NCI-H510A (cell line): Measurements from ENCODE around the gene ALDH1L1.
A peak's percentile ranks its signal among the peaks of the same experiment; 100 is the strongest.

Source experiments
- DNase-seq: peaks from one replicate; lab custom pipeline; 2025; lab: John Stamatoyannopoulos, UW

ALDH1L1 gene

DNA sequence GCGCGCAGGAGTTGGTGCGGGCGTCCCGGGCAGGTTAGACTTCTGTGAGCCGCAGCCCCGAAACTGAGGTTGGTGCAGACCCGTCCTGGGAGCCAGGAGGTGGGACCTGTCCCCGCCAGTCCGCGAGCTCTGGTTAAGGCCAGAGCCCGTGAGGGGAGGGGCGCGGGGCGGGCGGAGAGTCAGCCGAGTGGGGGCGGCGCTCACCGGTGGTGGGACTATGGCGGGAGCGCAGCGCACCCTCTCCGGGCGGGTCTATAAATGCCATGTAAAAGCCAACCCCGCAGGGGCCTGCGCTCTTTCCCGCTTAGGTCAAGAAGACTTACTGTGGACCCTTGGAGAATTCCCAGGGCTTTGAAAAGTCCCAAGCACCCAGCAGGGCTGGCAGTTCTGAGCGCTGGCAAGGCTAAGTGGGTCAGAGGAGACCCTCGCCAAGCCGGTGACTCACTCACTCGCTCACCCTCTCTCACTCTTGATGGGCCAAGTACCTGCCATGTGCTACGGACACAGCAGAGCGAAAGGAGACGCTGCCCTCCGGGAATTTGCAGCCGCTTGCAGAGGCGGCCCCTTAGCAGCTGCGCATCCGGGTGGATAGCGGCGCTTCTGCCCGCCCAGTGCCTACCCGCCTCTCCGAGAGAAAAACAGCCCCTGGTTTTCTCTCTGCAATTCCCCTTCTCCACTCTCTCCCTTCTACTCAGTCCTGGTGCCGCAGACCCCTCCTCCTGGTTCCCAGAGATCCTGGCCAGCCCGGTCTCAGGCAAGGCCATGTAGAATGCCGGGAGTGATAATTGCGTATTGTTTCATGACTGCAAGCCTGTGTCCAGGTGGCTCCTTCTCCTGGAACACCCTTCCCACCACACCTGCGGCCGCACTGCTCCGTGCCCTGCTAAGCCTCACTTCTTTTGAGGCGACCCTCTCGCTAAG is at the start of gene ALDH1L1:
TSS of gene ALDH1L1 (minus strand) at position 110 of the 921 bp plus-strand sequence. CDS start 19,607 bp downstream, outside the sequence.
- peak; percentile 43 for DNase-seq

DNA sequence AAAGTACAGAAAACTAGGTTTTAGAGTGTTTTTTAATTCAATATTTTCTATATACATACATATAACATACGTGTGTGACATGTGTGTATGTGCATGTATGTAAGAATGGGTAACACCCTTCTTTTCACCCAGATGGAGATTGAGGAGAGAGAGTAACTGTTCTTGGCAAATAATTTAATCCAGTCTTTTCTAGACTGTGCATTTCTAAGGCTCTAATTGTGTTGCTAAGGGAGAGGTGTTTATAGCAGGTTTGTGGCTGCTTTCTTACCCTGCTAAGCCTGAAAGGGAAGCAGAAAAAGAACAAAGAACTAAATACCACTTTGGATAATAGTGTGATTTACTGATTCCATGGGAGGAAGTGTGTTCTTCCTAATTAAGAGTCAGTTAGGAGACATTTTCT is 46.0 kb upstream of the ALDH1L1 start:
- no peak for DNase-seq

DNA sequence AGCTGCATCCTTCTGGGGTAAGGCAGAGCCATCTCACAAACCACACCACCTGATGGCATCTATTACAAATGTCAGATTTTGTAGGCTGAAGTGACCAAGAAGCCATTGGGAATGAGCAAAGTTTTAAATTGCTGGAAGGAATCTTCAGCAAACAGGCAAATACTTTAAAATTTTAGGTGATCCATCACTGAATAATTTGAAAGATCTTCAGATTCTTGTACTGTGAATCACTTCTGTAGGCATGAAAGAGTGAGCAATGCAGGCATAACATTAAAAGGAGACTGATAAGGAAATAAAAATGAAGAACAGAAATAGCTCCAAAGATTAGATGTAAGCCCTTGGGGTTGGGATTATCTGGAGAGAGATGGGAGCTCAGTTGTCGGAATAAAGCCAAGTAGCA is 36.0 kb upstream of the ALDH1L1 start:
- DNase-seq: no peak

DNA sequence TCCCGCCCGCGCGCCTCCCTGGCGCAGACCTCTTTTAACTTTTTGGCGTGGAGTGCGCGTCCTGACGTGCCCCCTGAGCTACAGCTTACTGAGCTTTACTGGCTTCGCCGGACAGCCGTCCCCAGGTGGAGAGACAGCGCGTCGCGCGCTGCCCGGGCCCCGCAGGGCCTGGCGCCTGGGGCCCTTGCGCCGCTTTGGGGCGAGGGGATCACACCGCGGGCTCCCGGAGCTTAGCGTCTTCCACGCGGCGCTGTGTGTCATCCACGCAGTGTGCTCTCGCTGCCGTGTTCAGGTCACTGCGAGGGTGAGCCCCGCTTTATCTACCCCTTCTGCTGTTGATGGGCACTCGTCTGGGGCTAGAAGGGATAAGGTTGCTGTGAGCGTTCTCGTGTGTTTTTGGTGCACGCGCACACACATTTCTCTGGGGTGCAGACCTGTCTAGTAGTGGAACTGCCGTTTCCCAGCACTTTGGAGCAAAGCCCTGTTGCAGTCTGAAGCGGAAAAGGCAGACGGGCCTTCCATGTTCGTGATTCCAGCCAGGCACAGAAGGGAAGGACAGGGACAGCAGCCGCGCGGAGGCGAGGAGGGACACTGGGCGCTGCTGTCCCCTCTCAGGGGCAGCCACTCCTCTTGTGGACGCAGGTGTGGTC is 33.1 kb upstream of the ALDH1L1 start:
- DNase-seq: no peak

DNA sequence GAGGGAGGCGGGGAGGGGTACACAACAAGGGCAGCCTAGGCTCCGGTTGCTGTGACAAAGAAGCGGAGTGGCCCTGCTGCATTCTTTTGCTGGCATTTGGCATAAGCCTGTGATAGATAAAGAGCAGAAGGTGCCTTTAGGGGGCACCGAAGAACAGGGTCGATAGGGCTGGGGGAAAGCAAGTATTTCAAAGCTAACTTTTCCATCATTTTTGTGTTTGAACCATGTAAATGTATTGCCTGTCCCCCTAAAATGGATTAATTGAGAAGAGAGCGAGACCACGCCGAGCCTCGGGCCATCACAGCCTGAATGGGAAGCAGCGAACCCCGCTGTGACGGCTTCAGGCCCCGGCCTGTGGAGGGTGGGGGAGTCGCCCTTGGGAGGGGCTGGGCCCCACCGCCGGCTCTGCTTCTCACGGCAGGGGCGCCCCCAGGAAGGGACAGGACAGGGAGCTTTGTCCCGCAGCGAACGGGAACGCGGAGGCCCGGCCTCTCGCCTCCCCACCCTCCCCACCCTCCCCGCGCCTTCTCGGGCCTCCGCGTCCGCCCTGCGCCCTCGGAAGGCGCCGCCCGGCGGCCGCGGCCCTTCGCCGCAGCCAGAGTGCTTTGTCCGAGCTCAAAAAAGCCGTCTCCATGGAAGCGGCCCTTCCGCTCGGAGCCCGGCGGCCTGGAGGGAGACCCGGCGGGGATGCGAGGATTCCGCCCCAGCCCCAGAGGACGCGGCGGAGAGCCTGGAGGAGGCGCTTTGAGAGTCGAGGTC is 32.4 kb upstream of the ALDH1L1 start:
- DNase-seq: no peak

DNA sequence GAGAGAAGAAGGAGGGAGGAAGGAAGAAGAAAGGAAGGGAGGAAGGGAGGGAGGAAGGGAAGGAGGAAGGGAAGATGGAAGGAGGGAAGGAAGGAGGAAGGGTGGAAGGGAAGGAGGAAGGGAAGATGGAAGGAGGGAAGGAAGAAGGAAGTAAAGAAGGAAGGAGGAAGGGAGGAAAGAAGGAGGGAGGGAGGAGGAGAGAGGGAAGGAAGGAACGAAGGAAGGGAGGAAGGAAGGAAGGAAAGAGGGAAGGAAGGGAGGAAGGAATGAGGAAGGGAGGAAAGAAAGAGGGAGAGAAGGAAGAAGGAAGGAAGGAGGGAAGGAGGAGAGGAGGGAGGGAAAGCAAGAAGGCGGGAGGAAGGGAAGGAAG is 31.8 kb upstream of the ALDH1L1 start:
- no peak for DNase-seq

DNA sequence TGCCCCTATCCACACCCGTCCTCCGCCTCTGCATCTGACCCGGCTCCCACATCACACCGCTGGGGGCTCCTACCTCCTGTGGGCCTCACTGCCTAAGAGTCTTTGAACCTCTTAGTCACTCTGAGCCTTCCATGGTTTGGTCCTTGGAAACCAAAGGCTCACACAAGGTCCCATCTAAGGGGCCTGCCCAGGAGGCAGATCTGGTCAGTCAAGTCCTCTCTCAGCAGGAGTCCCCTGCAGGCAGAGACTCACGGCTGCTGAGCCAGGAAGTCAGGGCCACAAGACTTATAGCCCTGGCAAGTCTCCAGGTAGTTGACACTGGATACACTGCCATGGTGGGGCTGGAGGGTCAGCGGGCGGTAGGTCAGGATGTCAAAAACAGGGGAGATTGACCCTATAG is 31.2 kb upstream of the ALDH1L1 start:
- no peak for DNase-seq

DNA sequence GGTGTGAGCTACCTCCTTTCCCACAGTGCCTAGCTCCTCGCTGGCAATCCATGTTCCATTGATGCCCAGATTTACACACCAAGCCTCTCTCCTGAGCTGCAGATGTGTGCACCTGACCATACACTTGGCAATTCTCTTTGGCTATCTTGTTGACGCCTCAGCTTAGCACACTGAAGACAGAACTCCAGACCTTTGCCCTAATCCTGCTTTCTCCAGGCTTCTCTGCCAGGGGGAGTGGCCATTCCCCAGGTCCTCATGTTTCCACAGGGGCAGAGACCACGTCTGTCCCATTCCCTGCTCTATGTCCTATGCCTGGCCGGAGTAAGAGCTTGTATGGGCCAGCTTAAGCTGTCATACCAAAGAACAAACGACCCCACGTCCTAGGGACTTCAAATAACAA is 30.2 kb upstream of the ALDH1L1 start:
- no peak for DNase-seq

DNA sequence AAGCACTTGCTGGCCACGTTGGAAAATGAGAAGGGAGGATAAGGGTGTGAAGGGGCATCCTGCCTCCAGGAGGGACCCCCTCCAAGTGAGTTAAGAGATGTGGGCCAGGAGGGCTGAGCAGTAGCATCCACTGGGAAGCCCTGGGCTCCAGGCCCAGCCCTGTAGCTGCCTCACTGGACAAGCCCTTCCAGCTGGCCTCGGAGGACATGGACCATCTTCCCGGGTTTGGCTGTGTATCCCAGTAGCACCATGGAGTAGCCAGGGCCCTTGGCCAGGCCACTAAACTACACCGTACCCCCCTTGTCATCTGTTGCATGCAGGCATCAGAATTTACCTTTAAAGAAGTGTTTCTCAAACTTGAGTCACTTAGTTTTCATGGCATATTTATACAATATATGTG is 29.4 kb upstream of the ALDH1L1 start:
- DNase-seq: no peak

DNA sequence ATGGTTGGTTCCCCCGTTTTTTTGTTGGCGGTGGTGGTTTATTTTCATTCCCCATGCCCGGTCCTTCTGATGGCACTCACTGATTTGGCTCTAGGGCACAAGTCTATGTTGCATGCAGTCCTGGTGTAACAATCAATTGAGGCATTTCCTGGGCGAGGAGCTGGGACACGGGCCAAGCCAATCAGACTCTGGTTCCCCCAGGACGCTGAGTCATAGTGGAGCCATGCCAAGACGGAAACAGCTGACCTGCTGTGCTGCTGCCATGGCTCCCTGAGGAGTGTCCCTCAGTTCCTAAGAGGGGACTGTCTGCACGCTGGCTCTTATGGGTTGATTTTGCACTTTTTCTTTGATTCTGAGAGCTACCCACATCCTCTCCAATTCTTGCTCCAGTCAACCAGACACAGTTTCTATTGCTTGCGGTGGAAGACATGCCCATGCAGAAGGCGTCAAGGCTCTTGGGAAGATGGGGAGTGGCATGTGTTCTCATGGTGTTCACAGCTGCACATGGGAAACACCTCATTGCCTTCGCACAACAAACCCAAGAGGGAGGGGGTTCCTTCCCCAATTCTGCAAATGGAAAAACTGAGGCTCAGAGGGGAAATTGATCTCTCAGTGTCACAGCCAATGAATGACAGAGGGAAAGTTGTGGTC is 28.3 kb upstream of the ALDH1L1 start:
- DNase-seq: no peak

DNA sequence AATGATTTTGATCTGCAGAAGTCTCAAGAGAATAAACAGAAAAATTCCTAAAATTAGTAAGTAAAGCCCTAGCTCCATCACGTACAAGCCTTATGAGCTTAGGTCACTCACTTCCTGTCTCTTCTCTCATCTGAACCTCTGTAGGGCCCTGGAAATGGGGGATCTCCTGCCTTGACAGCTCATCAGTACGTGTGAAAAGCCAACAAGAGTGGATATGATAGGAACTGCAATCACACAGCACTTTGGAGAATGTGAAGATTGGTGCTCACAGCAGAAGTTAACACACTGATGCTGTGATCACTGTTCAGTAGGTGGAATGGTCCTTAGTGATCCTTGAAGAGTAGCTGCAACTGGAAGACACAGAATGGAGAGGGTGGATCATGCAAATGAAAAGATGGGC is 27.8 kb upstream of the ALDH1L1 start:
- no peak for DNase-seq

DNA sequence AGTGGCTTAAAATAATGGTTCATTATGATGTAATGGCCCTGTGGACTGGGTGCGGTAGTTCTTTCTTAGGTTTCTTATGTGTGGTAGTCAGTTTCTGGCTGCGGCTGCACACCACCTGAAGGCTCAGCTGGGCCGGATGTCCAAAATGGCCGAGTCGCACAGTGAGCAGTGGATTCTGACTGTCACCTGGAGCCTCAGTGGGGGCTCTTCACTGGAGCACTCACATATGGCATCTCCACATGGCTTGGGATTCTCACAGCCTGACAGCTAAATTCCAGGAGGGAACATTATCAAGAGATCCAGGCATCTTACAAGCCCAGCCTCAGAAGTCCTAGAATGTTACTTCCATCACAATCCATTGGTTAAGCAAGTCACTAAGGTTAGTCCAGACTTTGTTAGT is 26.8 kb upstream of the ALDH1L1 start:
- no peak for DNase-seq

DNA sequence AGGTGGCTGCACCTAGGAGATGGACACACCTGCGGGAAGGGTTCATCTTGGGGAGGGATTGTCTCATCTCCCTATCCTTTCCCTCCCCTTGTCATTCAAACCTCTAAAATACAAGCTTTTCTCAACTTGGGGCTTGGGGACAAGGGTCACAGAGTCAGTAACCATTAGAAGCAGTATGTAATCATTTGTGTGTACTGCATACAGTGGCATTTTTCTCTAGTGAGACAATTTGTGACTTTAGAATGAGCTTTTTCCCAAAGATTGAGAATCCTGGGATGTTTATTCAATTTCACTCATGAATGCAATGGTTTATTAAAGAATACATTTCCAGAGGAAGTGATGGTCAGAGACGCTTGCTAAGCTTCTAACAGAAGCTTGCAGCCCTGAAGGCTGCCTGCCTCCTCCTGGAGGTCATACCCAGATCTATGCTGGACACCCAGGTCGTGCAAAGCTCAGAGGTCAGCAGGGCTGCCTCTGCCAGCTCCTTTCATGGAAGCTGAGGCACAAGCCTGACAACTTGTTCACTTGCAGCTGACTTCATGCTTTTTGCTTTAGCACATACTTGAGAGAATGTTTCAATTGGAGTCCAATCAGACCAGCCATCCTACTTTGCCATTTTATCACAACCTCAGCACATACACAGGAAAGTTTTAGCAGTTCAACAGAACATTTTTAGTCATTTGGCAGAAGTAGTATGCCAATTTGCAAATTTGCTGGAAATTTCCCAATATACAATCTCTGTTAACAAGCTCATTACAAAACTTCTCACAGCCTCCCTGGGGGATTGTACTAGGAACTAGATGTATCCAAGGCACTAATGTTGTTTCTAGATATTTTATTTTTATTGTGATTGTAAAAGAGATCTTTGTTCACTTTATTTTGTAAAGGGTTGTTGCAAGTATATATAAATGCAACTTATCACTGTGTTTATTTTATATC is 25.6 kb upstream of the ALDH1L1 start:
- DNase-seq: no peak

DNA sequence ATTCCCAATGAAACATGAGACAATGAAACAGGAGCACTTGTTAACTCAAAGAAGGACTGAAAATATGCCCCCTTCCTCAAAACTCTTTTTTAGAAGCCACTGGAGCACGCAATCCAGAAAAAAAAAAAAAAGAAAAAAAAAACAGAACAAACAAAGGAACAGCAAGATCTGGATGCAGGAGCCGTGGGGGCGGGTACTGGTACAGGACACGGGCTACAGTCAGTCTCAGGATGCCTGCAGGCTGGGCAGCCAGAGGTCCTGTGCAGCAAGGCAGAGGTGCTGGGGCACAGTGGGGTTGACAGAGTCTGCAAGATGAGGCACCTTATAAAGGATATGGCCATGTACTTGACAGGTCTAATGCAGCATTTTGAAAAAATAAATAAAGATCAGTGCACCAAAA is 22.3 kb upstream of the ALDH1L1 start:
- no peak for DNase-seq

DNA sequence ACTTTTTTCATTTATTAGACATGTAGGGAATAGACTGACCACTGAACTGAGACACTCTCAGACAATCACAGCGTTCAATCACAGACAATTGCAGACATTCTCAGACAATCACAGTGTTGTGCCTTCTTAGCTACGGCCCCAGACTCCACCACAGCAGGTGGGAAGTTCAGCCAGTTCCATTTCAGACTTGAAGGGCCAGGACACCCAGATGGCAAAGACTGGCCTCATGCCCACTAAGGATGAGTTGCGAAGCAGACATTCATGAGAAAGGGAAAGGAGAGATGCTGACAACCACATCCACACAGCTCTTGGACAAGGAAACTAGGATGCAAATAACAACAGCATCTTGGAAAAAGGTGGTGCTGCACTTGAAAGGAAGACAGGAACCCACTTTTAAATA is 21.9 kb upstream of the ALDH1L1 start:
- DNase-seq: no peak

DNA sequence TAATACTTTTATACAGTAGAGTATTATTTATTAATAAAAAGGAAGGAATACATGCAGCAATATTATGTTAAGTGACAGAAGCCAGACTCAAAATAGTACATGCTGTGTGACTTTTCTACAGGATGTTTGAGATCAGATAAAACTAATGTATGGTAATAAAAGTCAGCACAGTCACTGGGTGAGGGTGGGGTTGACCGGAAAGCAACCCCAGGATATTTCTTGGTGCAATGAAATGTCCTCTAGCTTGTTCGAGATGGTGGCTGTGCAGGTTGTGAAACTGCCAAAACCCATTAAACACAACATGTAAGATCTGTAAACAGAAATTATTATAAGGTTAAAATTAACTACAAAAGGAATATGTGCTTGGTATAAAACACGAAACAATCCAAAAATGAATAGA is 20.8 kb upstream of the ALDH1L1 start:
- DNase-seq: no peak

DNA sequence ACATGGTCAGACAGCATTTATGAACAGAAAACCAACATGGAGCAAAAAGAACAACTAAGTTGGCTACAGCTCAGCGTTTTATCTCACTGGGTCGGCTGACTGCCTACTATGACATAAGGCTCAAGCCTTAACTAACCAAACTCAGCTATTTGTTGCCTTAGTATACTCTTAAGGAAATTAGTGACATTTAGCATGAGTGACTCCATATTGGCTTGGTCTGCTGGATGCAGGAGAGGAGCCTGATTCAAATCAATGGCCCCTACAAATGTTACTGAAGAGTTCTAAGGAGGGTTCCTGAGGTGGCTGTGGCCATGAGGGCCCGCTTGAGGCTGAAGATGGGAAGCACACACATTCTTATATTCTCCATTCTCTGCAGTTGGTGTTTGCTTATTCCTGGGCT is 20.1 kb upstream of the ALDH1L1 start:
- no peak for DNase-seq

DNA sequence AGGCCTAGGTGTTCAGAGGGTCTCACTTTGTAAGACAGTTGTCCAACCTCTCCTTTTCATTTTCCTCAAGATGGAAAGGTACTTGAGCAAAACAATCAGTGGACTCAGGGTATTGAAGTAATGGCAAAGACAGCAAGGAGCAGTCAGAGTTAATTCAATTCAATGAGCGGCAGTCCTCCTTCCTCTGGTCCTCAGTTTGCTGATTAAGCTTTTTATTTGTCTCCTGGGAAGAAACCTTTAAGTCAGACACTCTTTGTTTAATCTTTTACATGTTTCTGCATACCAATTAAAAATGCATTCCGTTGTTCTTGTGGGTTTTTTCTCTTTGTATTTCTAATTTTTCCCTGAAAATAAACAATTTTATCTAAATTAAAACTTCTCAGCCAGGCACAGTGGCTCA is 18.9 kb upstream of the ALDH1L1 start:
- no peak for DNase-seq

DNA sequence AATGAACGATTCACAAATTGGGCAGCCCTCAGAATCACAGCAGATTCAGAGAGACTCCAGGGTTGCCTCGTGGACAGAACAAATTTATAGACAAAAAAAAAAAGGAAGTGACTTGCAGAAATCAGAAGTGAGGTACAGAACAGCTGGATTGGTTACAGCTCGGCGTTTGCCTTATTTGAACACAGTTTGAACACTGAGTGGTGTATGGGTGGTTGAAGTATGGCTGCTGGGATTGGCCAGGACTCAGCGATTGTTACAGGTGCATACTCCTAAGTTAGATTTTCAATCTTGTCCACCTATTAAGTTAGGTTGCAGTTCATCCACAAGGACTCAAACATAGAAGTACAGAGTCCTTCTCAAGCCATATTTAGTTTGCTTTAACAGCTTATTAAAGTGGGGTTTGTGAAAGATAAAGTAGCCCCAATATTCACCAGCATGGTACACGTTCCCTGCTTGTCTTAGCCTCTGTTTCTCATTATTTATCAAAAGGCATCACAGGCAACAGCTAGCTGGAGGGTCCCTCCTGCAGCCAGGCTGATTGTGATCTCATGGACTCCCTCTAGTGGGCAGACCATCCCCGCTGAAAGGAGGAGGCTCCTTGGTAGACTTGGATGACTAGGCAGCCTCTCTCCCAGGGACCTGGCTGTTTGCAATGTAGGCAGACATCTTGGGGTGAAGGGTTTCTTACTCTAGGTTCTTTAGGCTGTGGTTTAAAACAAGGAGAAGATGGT is 17.6 kb upstream of the ALDH1L1 start:
- DNase-seq: no peak

DNA sequence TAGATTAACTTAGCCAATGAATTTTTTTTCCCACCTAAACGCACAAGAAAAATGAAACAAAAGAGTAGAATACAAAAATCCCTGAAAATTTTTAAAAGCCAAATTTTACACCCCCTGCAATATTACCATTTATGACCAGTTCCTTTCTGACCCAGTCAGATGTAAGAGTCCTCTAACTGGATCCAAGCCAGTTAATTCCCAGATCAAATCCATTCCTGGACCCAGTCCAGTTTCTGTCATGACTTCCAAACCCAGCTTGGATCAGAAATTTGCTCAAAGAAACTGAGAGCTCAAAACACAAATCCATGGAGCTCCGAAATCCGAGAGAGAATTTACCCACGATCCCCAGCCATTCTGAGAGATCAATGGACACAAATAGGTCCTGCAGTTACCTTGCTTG is 17.0 kb upstream of the ALDH1L1 start:
- no peak for DNase-seq
